HepG2 (cell line): ENCODE data around the gene SHQ1. TPM values are rescaled to one million over a fixed set of nuclear protein-coding genes. Genes with fewer than 3 reads are reported as not detected.

Experiments used
- ATAC-seq: fragments of 200-7000 bp; cut with Tn5 transposase; 3 replicates; pipeline ENCODE4 v1.9.1; 2020; ENCODE audit warnings: mild to moderate bottlenecking, moderate library complexity
- BruUV-seq: library from RNA; stranded (reverse); fragments of 400-500 nt; replicated peaks from 2 replicates; lab custom pipeline; 2021; lab: Mats Ljungman, UMichigan
- CTCF ChIA-PET: fragments of 300-600 bp; formaldehyde crosslinking; extraction: SDS; loops from one replicate; lab custom pipeline; 2021; ENCODE audit warnings: low total read pairs, inconsistent platforms, low intra/inter-chr PET ratio; lab: Yijun Ruan, JAX
- POLR2A ChIA-PET: fragments of 350-600 bp; sonication (Branson Sonifier 250); formaldehyde crosslinking; loops from one replicate; lab custom pipeline; 2020; ENCODE audit warnings: antibody characterized with exemption, inconsistent platforms; lab: Yijun Ruan, JAX
- DNase-seq: peaks from one replicate; pipeline ENCODE4 v3.0.0-alpha.2; 2015; ENCODE audit warnings: low spot score
- FAIRE-seq: peaks from 3 replicates; lab custom pipeline; 2011; peaks lifted over from hg19 to GRCh38; lab: Jason Lieb, UNC
- H2AFZ ChIP-seq: one replicate; pipeline ENCODE4 v1.6.1; 2011; ENCODE audit warnings: low read length, inconsistent platforms
- H3K27ac ChIP-seq: fragments of 300-600 bp; 3 replicates; pipeline ENCODE4 v1.8.0; 2011; ENCODE audit warnings: mixed run types, mild to moderate bottlenecking, mixed read lengths, low read length, inconsistent platforms; ENCODE audit not compliant: insufficient read depth; ENCODE audit errors: extremely low read length
- H3K27me3 ChIP-seq, 2 experiments: fragments of 200-600 bp in 1 of 2; 2 replicates in 1 of 2; 3 replicates in 1 of 2; pipeline versions ENCODE4 v1.6.0 to v1.8.0; 2011; ENCODE audit warnings: low read length in 2 of 2, mild to moderate bottlenecking in 2 of 2, moderate library complexity in 2 of 2, inconsistent platforms in 1 of 2; ENCODE audit not compliant: insufficient read depth in 2 of 2, control insufficient read depth in 1 of 2
- H3K36me3 ChIP-seq, 2 experiments: fragments of 200-600 bp in 1 of 2; replicated peaks in 1 of 2; 2 replicates in 1 of 2; 3 replicates in 1 of 2; pipeline versions ENCODE4 v1.5.1 to v1.8.0; 2011; ENCODE audit warnings: low read length in 2 of 2, inconsistent platforms in 1 of 2; ENCODE audit not compliant: insufficient read depth in 2 of 2, control insufficient read depth in 1 of 2
- H3K4me1 ChIP-seq: 2 replicates; pipeline ENCODE4 v1.5.1; 2012; ENCODE audit warnings: low read length, inconsistent platforms; ENCODE audit not compliant: insufficient read depth
- H3K4me2 ChIP-seq: 2 replicates; pipeline ENCODE4 v1.6.0; 2011; ENCODE audit warnings: low read depth, low read length, inconsistent platforms
- H3K4me3 ChIP-seq, 3 experiments: fragments of 200-600 bp in 1 of 3; sonication (generic), shearing (Covaris generic) in 1 of 3; replicated peaks in 1 of 3; 2 replicates each; pipeline ENCODE4 v1.5.1; 2011 to 2016; ENCODE audit warnings: low read length in 3 of 3, inconsistent platforms in 2 of 3, low read depth in 2 of 3, mild to moderate bottlenecking in 2 of 3, control low read depth in 1 of 3, mixed read lengths in 1 of 3; ENCODE audit not compliant: insufficient read depth in 1 of 3
- H3K79me2 ChIP-seq: one replicate; pipeline ENCODE4 v1.6.1; 2011; ENCODE audit warnings: low read length, inconsistent platforms; ENCODE audit not compliant: insufficient read depth
- H3K9ac ChIP-seq: 2 replicates; pipeline ENCODE4 v1.6.0; 2011; ENCODE audit warnings: mild to moderate bottlenecking, low read depth, low read length, inconsistent platforms; ENCODE audit not compliant: insufficient read depth
- H3K9me3 ChIP-seq: 2 replicates; pipeline ENCODE4 v1.5.1; 2012; ENCODE audit warnings: mild to moderate bottlenecking, low read length
- H4K20me1 ChIP-seq: 2 replicates; pipeline ENCODE4 v1.6.0; 2011; ENCODE audit warnings: inconsistent platforms, mild to moderate bottlenecking, low read length, moderate library complexity; ENCODE audit not compliant: insufficient read depth
- BORCS8-MEF2B ChIP-seq: sonication (generic); formaldehyde crosslinking; IDR thresholded peaks from 2 replicates; pipeline ENCODE4 v1.8.0; 2022; ENCODE audit warnings: mild to moderate bottlenecking, missing genetic modification reagents
- CHD2 ChIP-seq: IDR thresholded peaks from 2 replicates; pipeline ENCODE4 v1.6.1; 2011; ENCODE audit warnings: low read depth, low read length, improper control_type of control experiment
- GLI4 ChIP-seq: sonication (generic); formaldehyde crosslinking; IDR thresholded peaks from 2 replicates; pipeline ENCODE4 v1.5.1; 2020; ENCODE audit warnings: missing genetic modification reagents, mild to moderate bottlenecking, moderate library complexity, borderline replicate concordance
- KLF11 ChIP-seq: IDR thresholded peaks from 2 replicates; pipeline ENCODE4 v1.6.1; 2016; ENCODE audit warnings: missing compliant biosample characterization
- MAFK ChIP-seq, 2 experiments: IDR thresholded peaks in 1 of 2; conservative IDR thresholded peaks in 1 of 2; 2 replicates each; pipeline ENCODE4 v1.6.1; 2011; ENCODE audit warnings: improper control_type of control experiment in 2 of 2, low read length in 2 of 2
- MATR3 ChIP-seq: sonication (generic); formaldehyde crosslinking; IDR thresholded peaks from 2 replicates; pipeline ENCODE4 v1.4.0; 2020; ENCODE audit warnings: missing genetic modification reagents
- SKI ChIP-seq: fragments of 450-650 bp; IDR thresholded peaks from one replicate; pipeline ENCODE4 v1.6.1; 2018; ENCODE audit warnings: mild to moderate bottlenecking; ENCODE audit not compliant: partially characterized antibody
- SNRNP70 ChIP-seq: fragments of 200-400 bp; formaldehyde crosslinking; IDR thresholded peaks from 2 replicates; pipeline ENCODE4 v1.6.1; 2017; ENCODE audit warnings: mild to moderate bottlenecking, low read depth, low read length, moderate library complexity
- SUZ12 ChIP-seq: fragments of 150-350 bp; IDR thresholded peaks from 2 replicates; pipeline ENCODE4 v1.6.1; 2014; ENCODE audit warnings: low read depth, low read length
- WIZ ChIP-seq: sonication (generic); formaldehyde crosslinking; IDR thresholded peaks from 2 replicates; pipeline ENCODE4 v1.5.1; 2020; ENCODE audit warnings: mild to moderate bottlenecking, missing genetic modification reagents
- ZNF224 ChIP-seq: sonication (generic); formaldehyde crosslinking; IDR thresholded peaks from 2 replicates; pipeline ENCODE4 v1.5.0; 2020; ENCODE audit warnings: mild to moderate bottlenecking, missing genetic modification reagents
- ZNF703 ChIP-seq: sonication (generic); formaldehyde crosslinking; IDR thresholded peaks from 2 replicates; pipeline ENCODE4 v1.5.1; 2020; ENCODE audit warnings: missing genetic modification reagents, mild to moderate bottlenecking, moderate library complexity, borderline replicate concordance
- WGBS: methylation state at CpG from one replicate; pipeline ENCODE4 v1.1.6; 2017; ENCODE audit warnings: low lambda C conversion rate; 5-methylcytosine and 5-hydroxymethylcytosine counted together
- in situ Hi-C: cut with HindIII; loops from 2 replicates; pipeline ENCODE4 v1.10.0; 2017; ENCODE audit warnings: low pct_unique_long_range_greater_than_20kb; ENCODE audit not compliant: extremely low pct_ligation_motif_present
- intact Hi-C: fragments of 100-400 bp; cut with micrococcal nuclease; formaldehyde crosslinking; loops from one replicate; pipeline ENCODE4 v1.10.0; 2022; ENCODE audit not compliant: unreplicated experiment
- polyA plus RNA-seq, 8 experiments: library from polyadenylated mRNA; depleted of rRNA in 3 of 8; stranded (reverse) in 7 of 8; unstranded in 1 of 8; fragments of >200 nt; fragmentation: Illumina TruSeq in 4 of 8; extraction: Trizol in 4 of 8; gene quantifications; 2 replicates each; pipeline versions ENCODE4 v1.2.1 to v1.2.3, GENCODE V29; 2011 to 2016; ENCODE audit warnings: low read depth in 4 of 8, missing spikeins in 1 of 8, mixed read lengths in 1 of 8; ENCODE audit not compliant: insufficient read depth in 1 of 8
- total RNA-seq, 5 experiments: library from RNA; depleted of rRNA; stranded (reverse); fragments of >200 nt; fragmentation: Illumina TruSeq; extraction: Trizol; gene quantifications; 2 replicates each; pipeline ENCODE4 v1.2.3, GENCODE V29; 2016; ENCODE audit warnings: low read depth in 1 of 5
- TF ChIP-seq, protein P1 (sequence below): sonication (generic); formaldehyde crosslinking; IDR thresholded peaks from 2 replicates; pipeline ENCODE4 v1.4.0; 2020; ENCODE audit warnings: missing genetic modification reagents
- TF ChIP-seq, protein P2 (sequence below): IDR thresholded peaks from 2 replicates; pipeline ENCODE4 v1.6.1; 2016; ENCODE audit warnings: low read depth

SHQ1 gene
- total and polyA plus RNA-seq, 2 of the 13 experiments (the other 11 are each of a cell fraction or from before 2014, with no cell fraction given): 5.5 to 20.3 TPM

DNA sequence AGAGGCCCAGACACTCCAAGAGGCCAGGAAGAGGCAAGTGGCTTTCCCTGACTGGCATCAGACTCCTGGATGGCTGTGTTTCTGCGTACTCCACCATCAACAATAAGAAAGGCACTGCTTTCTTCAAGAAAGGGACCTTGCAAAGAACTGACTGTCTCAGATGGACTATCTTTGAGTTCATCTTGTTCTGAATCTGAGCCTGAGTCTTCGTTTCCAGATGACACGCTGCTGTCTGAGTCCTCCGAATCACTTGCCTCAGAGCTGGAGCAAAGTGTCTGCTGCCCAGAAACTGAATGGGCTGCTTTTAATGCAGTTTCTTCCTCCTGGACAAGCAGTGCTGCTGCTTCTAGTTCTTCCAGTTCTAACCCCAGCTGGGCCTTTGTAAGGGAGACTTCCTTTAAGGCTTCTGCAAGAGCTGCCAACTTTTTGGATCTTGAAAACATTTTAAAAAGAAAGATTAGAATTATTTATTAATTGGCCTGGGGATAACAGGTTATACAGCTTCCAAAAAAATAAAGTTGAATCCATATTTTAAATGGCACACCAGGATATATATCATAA lies 97.8 kb downstream of the SHQ1 start:
- in situ Hi-C loops: no loop called here
- Histone ChIP-seq H3K4me1 (peaks cover 12% of the 10 kb centered on the region), H4K20me1 (no peaks in the 10 kb centered on the region), H3K9ac (no peak overlapping the region), H2AFZ (no peak overlapping the region), H3K27me3 (no peaks in the 10 kb centered on the region), H3K4me2 (no peak overlapping the region), H3K79me2 (no peaks in the 10 kb centered on the region), H3K9me3 (no peaks in the 10 kb centered on the region), H3K36me3 (no peaks in the 10 kb centered on the region), H3K4me3 (no peak overlapping the region), H3K27ac (no peak overlapping the region)
- ChIA-PET CTCF (no interaction called here), POLR2A (no interaction called here)
- DNase-seq (no peak), ATAC-seq (no peak), FAIRE-seq (no peak)
- BruUV-seq: no TSS peak
- TF ChIP-seq SUZ12: no peak
- TF ChIP-seq ZNF224 (CRISPR knock-in tag): no peak
- no peak for TF ChIP-seq GLI4
- no peak for TF ChIP-seq WIZ (CRISPR knock-in tag)
- TF ChIP-seq, protein P1, sequence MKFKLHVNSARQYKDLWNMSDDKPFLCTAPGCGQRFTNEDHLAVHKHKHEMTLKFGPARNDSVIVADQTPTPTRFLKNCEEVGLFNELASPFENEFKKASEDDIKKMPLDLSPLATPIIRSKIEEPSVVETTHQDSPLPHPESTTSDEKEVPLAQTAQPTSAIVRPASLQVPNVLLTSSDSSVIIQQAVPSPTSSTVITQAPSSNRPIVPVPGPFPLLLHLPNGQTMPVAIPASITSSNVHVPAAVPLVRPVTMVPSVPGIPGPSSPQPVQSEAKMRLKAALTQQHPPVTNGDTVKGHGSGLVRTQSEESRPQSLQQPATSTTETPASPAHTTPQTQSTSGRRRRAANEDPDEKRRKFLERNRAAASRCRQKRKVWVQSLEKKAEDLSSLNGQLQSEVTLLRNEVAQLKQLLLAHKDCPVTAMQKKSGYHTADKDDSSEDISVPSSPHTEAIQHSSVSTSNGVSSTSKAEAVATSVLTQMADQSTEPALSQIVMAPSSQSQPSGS (CRISPR knock-in tag): no peak
- no peak for TF ChIP-seq BORCS8-MEF2B (CRISPR knock-in tag)
- no peak for TF ChIP-seq SNRNP70
- no peak for TF ChIP-seq KLF11
- TF ChIP-seq ZNF703: no peak
- TF ChIP-seq MAFK (conservative IDR thresholded peaks at IDR 0.05 in 1 of 2, IDR thresholded peaks at IDR 0.05 in 1 of 2; ENCODE audit: low read length in 2 of 2): no peak
- no peak for TF ChIP-seq MATR3
- no peak for TF ChIP-seq SKI
- no peak for TF ChIP-seq CHD2
- TF ChIP-seq, protein P2, sequence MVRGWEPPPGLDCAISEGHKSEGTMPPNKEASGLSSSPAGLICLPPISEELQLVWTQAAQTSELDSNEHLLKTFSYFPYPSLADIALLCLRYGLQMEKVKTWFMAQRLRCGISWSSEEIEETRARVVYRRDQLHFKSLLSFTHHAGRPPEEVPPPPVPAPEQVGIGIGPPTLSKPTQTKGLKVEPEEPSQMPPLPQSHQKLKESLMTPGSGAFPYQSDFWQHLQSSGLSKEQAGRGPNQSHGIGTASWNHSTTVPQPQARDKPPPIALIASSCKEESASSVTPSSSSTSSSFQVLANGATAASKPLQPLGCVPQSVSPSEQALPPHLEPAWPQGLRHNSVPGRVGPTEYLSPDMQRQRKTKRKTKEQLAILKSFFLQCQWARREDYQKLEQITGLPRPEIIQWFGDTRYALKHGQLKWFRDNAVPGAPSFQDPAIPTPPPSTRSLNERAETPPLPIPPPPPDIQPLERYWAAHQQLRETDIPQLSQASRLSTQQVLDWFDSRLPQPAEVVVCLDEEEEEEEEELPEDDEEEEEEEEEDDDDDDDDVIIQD: no peak
- 95% methylated on average over 4 of the region's 4 CpGs for WGBS
- intact Hi-C loops: no loop called here
